Vagina (tissue), 2 donors: ENCODE measurements around the gene AK3.

Experiments used
- CTCF ChIP-seq, 3 experiments: fragments of 450-650 bp in 2 of 3; fragments of 200-600 bp in 1 of 3; sonication (generic) in 1 of 3; IDR thresholded peaks; one replicate each; pipeline ENCODE4 v1.5.1; 2017 to 2019; ENCODE audit warnings: antibody characterized with exemption in 3 of 3, mild to moderate bottlenecking in 2 of 3, moderate library complexity in 2 of 3
- POLR2A ChIP-seq, 2 donors: fragments of 450-650 bp; IDR thresholded peaks; one replicate each; pipeline ENCODE4 v1.6.1; 2017; ENCODE audit warnings: antibody characterized with exemption in 2 of 2, mild to moderate bottlenecking in 2 of 2, moderate library complexity in 2 of 2
- POLR2AphosphoS5 ChIP-seq, 2 donors: sonication (generic); formaldehyde crosslinking; IDR thresholded peaks; one replicate each; pipeline ENCODE4 v1.9.0; 2017; ENCODE audit warnings: antibody characterized with exemption in 2 of 2, mild to moderate bottlenecking in 2 of 2, low read depth in 1 of 2; ENCODE audit not compliant: insufficient read depth in 1 of 2

DNA sequence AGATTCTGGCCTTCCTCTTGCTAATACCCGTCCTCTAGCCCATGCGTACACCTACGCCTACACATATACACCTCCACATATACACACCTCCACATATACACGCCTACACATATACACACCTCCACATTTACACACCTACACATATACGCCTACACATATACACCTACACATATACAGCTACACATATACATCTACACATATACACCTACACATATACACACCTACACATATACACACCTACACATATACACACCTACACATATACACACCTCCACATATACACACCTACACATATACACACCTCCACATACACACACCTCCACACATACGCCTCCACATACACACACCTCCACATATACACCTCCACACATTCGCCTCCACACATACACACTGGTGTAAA lies 27.2 kb downstream of the AK3 start:
- TF ChIP-seq CTCF (IDR thresholded peaks at IDR 0.05): no peak
- no peak for TF ChIP-seq POLR2AphosphoS5 (IDR thresholded peaks at IDR 0.05; ENCODE audit: insufficient read depth in 1 of 2, low read depth in 1 of 2)
- TF ChIP-seq POLR2A (IDR thresholded peaks at IDR 0.05): no peak
